Prostate gland (tissue), 2 donors: ENCODE measurements around the gene DHX8. TPM values are rescaled to one million over a fixed set of nuclear protein-coding genes. Genes with fewer than 3 reads are reported as not detected.

Source experiments
- DNase-seq: peaks from one replicate; pipeline ENCODE4 v3.0.0-alpha.2; 2019; ENCODE audit warnings: low spot score
- H3K27ac ChIP-seq, 2 donors: fragments of 200-600 bp; sonication (generic); 2 replicates each; pipeline ENCODE4 v1.5.1; 2017 to 2019
- H3K27me3 ChIP-seq: fragments of 200-600 bp; sonication (generic); replicated peaks from 2 replicates; pipeline ENCODE4 v1.5.1; 2019; ENCODE audit not compliant: insufficient read depth
- H3K36me3 ChIP-seq, 2 donors: fragments of 200-600 bp; sonication (generic); 1 replicate in 1 of 2; 2 replicates in 1 of 2; pipeline versions ENCODE4 v1.5.1 to v1.8.1; 2017 to 2019
- H3K4me1 ChIP-seq: fragments of 200-600 bp; sonication (generic); replicated peaks from 2 replicates; pipeline ENCODE4 v1.5.1; 2019
- H3K4me3 ChIP-seq, 2 donors: fragments of 200-600 bp; sonication (generic); 2 replicates each; pipeline ENCODE4 v1.5.1; 2017 to 2019
- H3K9me3 ChIP-seq: fragments of 200-600 bp; sonication (generic); 2 replicates; pipeline ENCODE4 v1.5.1; 2017
- CTCF ChIP-seq, 4 experiments: fragments of 200-600 bp in 2 of 4; fragments of 450-650 bp in 2 of 4; sonication (generic) in 2 of 4; IDR thresholded peaks; 1 replicate in 3 of 4; 2 replicates in 1 of 4; pipeline ENCODE4 v1.5.1; 2016 to 2019; ENCODE audit warnings: antibody characterized with exemption in 4 of 4, mild to moderate bottlenecking in 2 of 4, moderate library complexity in 2 of 4
- POLR2A ChIP-seq: fragments of 450-650 bp; IDR thresholded peaks from one replicate; pipeline ENCODE4 v1.6.1; 2016; ENCODE audit warnings: antibody characterized with exemption, mild to moderate bottlenecking
- POLR2AphosphoS5 ChIP-seq: sonication (generic); formaldehyde crosslinking; IDR thresholded peaks from one replicate; pipeline ENCODE4 v1.6.1; 2017; ENCODE audit warnings: antibody characterized with exemption
- WGBS: methylation state at CpG from one replicate; pipeline ENCODE4 v1.1.5; 2018; 5-methylcytosine and 5-hydroxymethylcytosine counted together
- intact Hi-C: fragments of 100-400 bp; cut with DNase I; formaldehyde crosslinking; loops from one replicate; pipeline ENCODE4 v1.14.2; 2022
- total RNA-seq, 2 donors: library from RNA; depleted of rRNA; stranded (reverse); fragments of >200 nt; gene quantifications; one replicate each; pipeline ENCODE4 v1.1.0, GENCODE V29; 2016

DHX8 gene
- total RNA-seq, 2 donors from 2014 or later = 35.7 to 52.9 TPM

- no peaks in the 10 kb centered on the region for H3K9me3 ChIP-seq
- H3K27me3 ChIP-seq = no peaks in the 10 kb centered on the region
- no peak for DNase-seq
- H3K36me3 ChIP-seq = peaks cover 0 to 14% of the 10 kb centered on the region in 2 donors
- no peak overlapping the region for H3K27ac ChIP-seq
- H3K4me3 ChIP-seq = no peak overlapping the region
- intact Hi-C loops = no loop called here
- TF ChIP-seq POLR2A = no peak
- no peak for TF ChIP-seq POLR2AphosphoS5
- TF ChIP-seq CTCF (IDR thresholded peaks at IDR 0.05) = no peak
- H3K4me1 ChIP-seq = peaks cover 6% of the 10 kb centered on the region
- 66% methylated on average over 7 of the region's 7 CpGs for WGBS
These were observed 43.3 kb downstream of the DHX8 start for GRCh38 chr17:43526886-43527648.

- no peak for DNase-seq
- no peaks in the 10 kb centered on the region for H3K9me3 ChIP-seq
- H3K36me3 ChIP-seq = peaks cover 0 to 10% of the 10 kb centered on the region in 2 donors
- TF ChIP-seq POLR2AphosphoS5 (no peak), CTCF (IDR thresholded peaks at IDR 0.05) (no peak), POLR2A (no peak)
- no peaks in the 10 kb centered on the region for H3K27me3 ChIP-seq
- 77% methylated on average over 13 of the region's 13 CpGs for WGBS
- H3K4me3 ChIP-seq = no peak overlapping the region
- intact Hi-C loops = no loop called here
- H3K4me1 ChIP-seq = peaks cover 6% of the 10 kb centered on the region
- no peak overlapping the region for H3K27ac ChIP-seq
These were observed 44.7 kb downstream of the DHX8 start for GRCh38 chr17:43528319-43528987.

GRCh38 chr17:43528988-43529814 is 45.4 kb downstream of the DHX8 start:
- DNase-seq = no peak
- Histone ChIP-seq H3K4me3 (no peak overlapping the region), H3K9me3 (no peaks in the 10 kb centered on the region), H3K27ac (no peak overlapping the region), H3K4me1 (peaks cover 6% of the 10 kb centered on the region), H3K27me3 (no peaks in the 10 kb centered on the region), H3K36me3 (peaks cover 0 to 5% of the 10 kb centered on the region in 2 donors)
- TF ChIP-seq POLR2A (no peak), POLR2AphosphoS5 (no peak)
- intact Hi-C loops = no loop called here
- WGBS = 88% methylated on average over 20 of the region's 20 CpGs

GRCh38 chr17:43529947-43530287 is 46.1 kb downstream of the DHX8 start:
- 50% methylated on average over 6 of the region's 6 CpGs for WGBS

More at GRCh38 chr17:43529947-43530287, 46.1 kb downstream of the DHX8 start:
- Histone ChIP-seq H3K27ac (peak overlapping the region; percentile 39 to 57), H3K36me3 (peaks cover 0 to 2% of the 10 kb centered on the region in 2 donors), H3K27me3 (no peaks in the 10 kb centered on the region), H3K9me3 (no peaks in the 10 kb centered on the region), H3K4me1 (peaks cover 6% of the 10 kb centered on the region), H3K4me3 (no peak overlapping the region)
- TF ChIP-seq CTCF (IDR thresholded peaks at IDR 0.05) (no peak), POLR2A (no peak), POLR2AphosphoS5 (no peak)
- intact Hi-C loops = no loop called here
- no peak for DNase-seq
